Trophoblast cell (in vitro differentiated cells and primary cell): ENCODE results near the gene ARFGAP1.

Source experiments
- DNase-seq, 2 donors: peaks; one replicate each; pipeline ENCODE4 v3.0.0-alpha.2; 2016
- H2AFZ ChIP-seq: 2 replicates; pipeline ENCODE4 v1.6.1; 2013; ENCODE audit warnings: low read length, moderate library complexity, mild to moderate bottlenecking; ENCODE audit not compliant: insufficient read depth, poor library complexity
- H2AK5ac ChIP-seq: 2 replicates; pipeline ENCODE4 v1.6.1; 2013; ENCODE audit warnings: mild to moderate bottlenecking, low read length
- H2BK120ac ChIP-seq: 2 replicates; pipeline ENCODE4 v1.6.1; 2013; ENCODE audit warnings: low read length, mild to moderate bottlenecking, moderate library complexity; ENCODE audit not compliant: insufficient read depth, poor library complexity
- H2BK12ac ChIP-seq: 2 replicates; pipeline ENCODE4 v1.6.1; 2013; ENCODE audit warnings: mild to moderate bottlenecking, low read length, moderate library complexity
- H2BK5ac ChIP-seq: 2 replicates; pipeline ENCODE4 v1.6.1; 2013; ENCODE audit warnings: low read length, low read depth, moderate library complexity, mild to moderate bottlenecking; ENCODE audit not compliant: poor library complexity
- H3K14ac ChIP-seq: 2 replicates; pipeline ENCODE4 v1.6.1; 2013; ENCODE audit warnings: mild to moderate bottlenecking, low read length
- H3K18ac ChIP-seq: 2 replicates; pipeline ENCODE4 v1.6.1; 2013; ENCODE audit warnings: mild to moderate bottlenecking, low read length
- H3K23ac ChIP-seq: 2 replicates; pipeline ENCODE4 v1.6.1; 2013; ENCODE audit warnings: low read length
- H3K27ac ChIP-seq: 2 replicates; pipeline ENCODE4 v1.5.1; 2013; ENCODE audit warnings: low read depth, mild to moderate bottlenecking, inconsistent platforms, low read length, moderate library complexity
- H3K27me3 ChIP-seq: 2 replicates; pipeline ENCODE4 v1.6.1; 2013; ENCODE audit warnings: inconsistent platforms, mild to moderate bottlenecking, low read length, moderate library complexity; ENCODE audit not compliant: insufficient read depth
- H3K36me3 ChIP-seq, 2 experiments: 1 replicate in 1 of 2; 2 replicates in 1 of 2; pipeline ENCODE4 v1.6.1; 2013; ENCODE audit warnings: low read length in 2 of 2, mild to moderate bottlenecking in 2 of 2, moderate library complexity in 1 of 2; ENCODE audit not compliant: insufficient read depth in 2 of 2, control insufficient read depth in 1 of 2
- H3K4ac ChIP-seq: 2 replicates; pipeline ENCODE4 v1.6.1; 2013; ENCODE audit warnings: low read depth, mild to moderate bottlenecking, low read length, moderate library complexity
- H3K4me1 ChIP-seq, 2 experiments: 1 replicate in 1 of 2; 2 replicates in 1 of 2; pipeline ENCODE4 v1.6.1; 2013; ENCODE audit warnings: low read length in 2 of 2, mild to moderate bottlenecking in 2 of 2, moderate library complexity in 1 of 2; ENCODE audit not compliant: insufficient read depth in 2 of 2, control insufficient read depth in 1 of 2
- H3K4me2 ChIP-seq: 2 replicates; pipeline ENCODE4 v1.6.1; 2013; ENCODE audit warnings: inconsistent platforms, mild to moderate bottlenecking, low read length, moderate library complexity
- H3K4me3 ChIP-seq: 2 replicates; pipeline ENCODE4 v1.5.1; 2013; ENCODE audit warnings: mild to moderate bottlenecking, low read depth, low read length, inconsistent platforms
- H3K79me1 ChIP-seq: one replicate; pipeline ENCODE4 v1.6.1; 2013; ENCODE audit warnings: low read length
- H3K79me2 ChIP-seq: 2 replicates; pipeline ENCODE4 v1.6.1; 2013; ENCODE audit warnings: low read length, mild to moderate bottlenecking; ENCODE audit not compliant: control insufficient read depth, insufficient read depth, poor library complexity
- H3K9ac ChIP-seq: 2 replicates; pipeline ENCODE4 v1.6.1; 2013; ENCODE audit warnings: mild to moderate bottlenecking, low read length
- H3K9me3 ChIP-seq: 2 replicates; pipeline ENCODE4 v1.6.1; 2013; ENCODE audit warnings: low read depth, mild to moderate bottlenecking, control low read depth, inconsistent platforms, low read length; ENCODE audit not compliant: insufficient read depth
- H4K12ac ChIP-seq: 2 replicates; pipeline ENCODE4 v1.6.1; 2013; ENCODE audit warnings: low read depth, mild to moderate bottlenecking, low read length, moderate library complexity
- H4K8ac ChIP-seq: 2 replicates; pipeline ENCODE4 v1.6.1; 2013; ENCODE audit warnings: low read depth, mild to moderate bottlenecking, low read length, moderate library complexity
- H4K91ac ChIP-seq: one replicate; pipeline ENCODE4 v1.6.1; 2013; ENCODE audit warnings: low read depth, mild to moderate bottlenecking, low read length, moderate library complexity
- WGBS: extraction: QIAGEN DNeasy Blood & Tissue Kit; methylation state at CpG from one replicate; pipeline ENCODE4 v1.1.7; 2013; ENCODE audit warnings: missing lambda C conversion rate; ENCODE audit not compliant: insufficient read length, insufficient coverage; ENCODE audit errors: extremely low coverage; 5-methylcytosine and 5-hydroxymethylcytosine counted together

Gene ARFGAP1

DNA sequence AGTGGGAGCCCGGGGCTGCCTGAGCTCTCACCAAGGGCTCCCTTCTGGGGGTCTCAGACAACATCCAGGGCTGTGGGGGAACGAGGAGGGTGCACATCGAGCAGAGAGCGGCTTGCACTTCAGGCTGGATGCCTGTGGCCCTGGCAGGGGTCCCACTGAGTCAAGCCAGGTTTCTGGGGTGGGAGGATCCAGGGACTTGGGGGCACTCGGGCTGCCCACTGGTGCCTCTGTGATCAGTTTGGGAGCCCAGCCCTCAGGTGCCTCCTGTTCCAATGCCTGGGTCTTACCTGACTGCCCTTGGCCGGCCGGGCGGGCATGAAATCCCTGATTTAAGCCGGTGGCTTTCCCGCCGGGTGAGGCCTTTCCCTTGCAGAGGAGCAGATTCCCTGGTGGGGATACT lies 20.8 kb downstream of the ARFGAP1 start:
- H4K91ac ChIP-seq: no peak overlapping the region
- no peak overlapping the region for H3K4me2 ChIP-seq
- H2BK120ac ChIP-seq: no peak overlapping the region
- H3K27ac ChIP-seq: no peak overlapping the region
- H3K9ac ChIP-seq: no peak overlapping the region
- no peak overlapping the region for H2AFZ ChIP-seq
- H3K9me3 ChIP-seq: peaks cover 3% of the 10 kb centered on the region
- no peak overlapping the region for H3K4me3 ChIP-seq
- no peak overlapping the region for H4K12ac ChIP-seq
- peaks cover 0 to 6% of the 10 kb centered on the region in 2 experiments for H3K4me1 ChIP-seq
- no peak overlapping the region for H4K8ac ChIP-seq
- WGBS: no CpG with 5 or more reads among the region's 11 CpGs
- peak in 1 of 2 donors; percentile 26 for DNase-seq
- H2BK12ac ChIP-seq: no peak overlapping the region
- H3K23ac ChIP-seq: no peak overlapping the region
- H3K14ac ChIP-seq: no peak overlapping the region
- no peaks in the 10 kb centered on the region for H3K27me3 ChIP-seq
- H3K79me1 ChIP-seq: no peaks in the 10 kb centered on the region
- H3K79me2 ChIP-seq: no peaks in the 10 kb centered on the region
- no peak overlapping the region for H3K18ac ChIP-seq
- H2BK5ac ChIP-seq: no peak overlapping the region
- no peak overlapping the region for H3K4ac ChIP-seq
- H2AK5ac ChIP-seq: no peak overlapping the region
- peaks cover 16 to 19% of the 10 kb centered on the region in 2 experiments for H3K36me3 ChIP-seq

DNA sequence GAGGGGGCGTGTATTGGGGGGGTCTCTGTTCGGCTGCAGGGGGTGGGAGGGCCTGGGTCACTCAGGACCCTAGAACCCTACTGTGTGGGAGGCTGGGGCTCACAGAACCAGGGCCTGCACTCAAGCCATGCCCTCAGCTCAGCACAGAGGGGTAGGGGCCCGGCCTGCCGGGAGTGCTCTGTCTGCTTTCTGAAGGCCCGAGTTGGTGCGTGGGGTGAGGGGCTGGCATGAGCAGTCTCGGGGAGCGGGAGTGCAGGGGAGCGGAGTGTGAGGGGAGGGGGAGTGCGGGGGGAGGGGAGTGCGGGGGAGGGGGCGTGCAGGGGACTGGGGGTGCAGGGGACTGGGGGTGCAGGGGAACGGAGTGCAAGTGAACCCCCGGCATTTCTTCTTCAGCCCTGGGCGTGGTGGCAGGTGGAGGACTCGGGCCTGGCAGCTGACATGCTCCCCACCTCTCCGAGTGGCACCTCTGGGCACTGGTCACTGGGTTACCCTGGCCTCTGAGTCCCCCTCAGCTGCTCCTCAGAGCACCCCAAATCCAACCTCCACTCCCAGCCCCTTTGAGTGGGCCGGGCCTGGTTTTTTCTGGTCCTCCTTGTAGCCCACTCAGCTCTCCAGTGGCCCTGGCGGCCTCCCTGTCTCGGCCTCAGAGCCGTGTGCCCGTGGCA lies 21.4 kb downstream of the ARFGAP1 start:
- Histone ChIP-seq H2AK5ac (no peak overlapping the region), H3K14ac (no peak overlapping the region), H3K4ac (no peak overlapping the region), H2BK120ac (no peak overlapping the region), H3K9ac (no peak overlapping the region), H3K4me2 (no peak overlapping the region), H4K8ac (no peak overlapping the region), H3K23ac (no peak overlapping the region), H2BK12ac (no peak overlapping the region), H3K18ac (no peak overlapping the region), H2AFZ (no peak overlapping the region), H3K27me3 (no peaks in the 10 kb centered on the region), H3K27ac (no peak overlapping the region), H3K36me3 (peaks cover 10 to 13% of the 10 kb centered on the region in 2 experiments), H3K4me3 (no peak overlapping the region), H3K79me1 (no peaks in the 10 kb centered on the region), H3K79me2 (no peaks in the 10 kb centered on the region), H4K91ac (no peak overlapping the region), H4K12ac (no peak overlapping the region), H3K4me1 (peaks cover 0 to 6% of the 10 kb centered on the region in 2 experiments), H3K9me3 (peaks cover 3% of the 10 kb centered on the region), H2BK5ac (no peak overlapping the region)
- peak in 1 of 2 donors; percentile 21 for DNase-seq
- no CpG with 5 or more reads among the region's 22 CpGs for WGBS

DNA sequence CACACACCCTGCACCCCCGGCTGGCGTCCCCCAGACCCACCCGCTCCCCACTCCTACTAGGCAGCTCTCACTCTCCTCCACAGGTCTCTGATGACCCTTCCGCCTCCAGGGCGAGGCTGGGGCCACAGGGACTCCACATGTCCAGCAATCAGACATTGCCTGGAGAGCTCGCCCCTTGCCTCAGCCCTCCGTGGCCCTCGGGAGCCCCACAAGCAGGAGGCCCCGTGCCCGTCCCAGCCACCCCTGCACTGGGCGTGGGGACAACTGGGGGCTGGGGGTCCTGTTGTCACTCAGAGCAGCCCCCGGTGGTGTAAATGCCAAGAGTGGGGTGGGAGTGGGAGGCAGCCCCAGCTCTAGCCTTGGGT lies 21.9 kb downstream of the ARFGAP1 start:
- H2BK120ac ChIP-seq: no peak overlapping the region
- H3K23ac ChIP-seq: no peak overlapping the region
- no peaks in the 10 kb centered on the region for H3K79me1 ChIP-seq
- no peak overlapping the region for H3K4me2 ChIP-seq
- no peak overlapping the region for H3K27ac ChIP-seq
- no peaks in the 10 kb centered on the region for H3K79me2 ChIP-seq
- peaks cover 5 to 8% of the 10 kb centered on the region in 2 experiments for H3K36me3 ChIP-seq
- no peak overlapping the region for H3K14ac ChIP-seq
- H2AK5ac ChIP-seq: no peak overlapping the region
- H3K4me3 ChIP-seq: no peak overlapping the region
- H4K8ac ChIP-seq: no peak overlapping the region
- H3K27me3 ChIP-seq: no peaks in the 10 kb centered on the region
- H3K4ac ChIP-seq: no peak overlapping the region
- peaks cover 0 to 6% of the 10 kb centered on the region in 2 experiments for H3K4me1 ChIP-seq
- no peak overlapping the region for H2BK5ac ChIP-seq
- H3K9ac ChIP-seq: no peak overlapping the region
- H4K91ac ChIP-seq: no peak overlapping the region
- no peak overlapping the region for H2BK12ac ChIP-seq
- WGBS: no CpG with 5 or more reads among the region's 12 CpGs
- no peak overlapping the region for H2AFZ ChIP-seq
- DNase-seq: no peak
- no peak overlapping the region for H4K12ac ChIP-seq
- H3K9me3 ChIP-seq: peaks cover 3% of the 10 kb centered on the region
- H3K18ac ChIP-seq: no peak overlapping the region

DNA sequence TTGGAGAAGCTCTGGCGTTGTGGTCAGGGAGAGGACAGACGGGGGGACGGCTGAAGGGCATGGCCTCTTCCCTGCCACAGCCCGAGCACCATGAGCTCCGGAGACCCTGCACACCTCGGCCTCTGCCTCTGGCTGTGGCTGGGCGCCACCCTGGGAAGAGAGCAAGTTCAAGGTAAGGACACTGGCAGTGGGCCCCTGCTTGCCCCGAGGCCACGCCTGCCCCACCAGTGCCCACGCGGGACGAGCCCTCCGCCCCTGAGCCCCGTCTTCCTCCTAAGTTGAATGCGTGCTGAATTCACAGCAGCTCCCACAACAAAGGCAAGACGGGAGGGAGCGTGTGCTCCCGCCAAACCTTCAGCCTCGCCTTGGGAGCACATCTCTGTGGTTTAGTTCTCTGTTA lies 22.4 kb downstream of the ARFGAP1 start:
- H3K9ac ChIP-seq: no peak overlapping the region
- H2AFZ ChIP-seq: no peak overlapping the region
- H3K79me2 ChIP-seq: no peaks in the 10 kb centered on the region
- peaks cover 3% of the 10 kb centered on the region for H3K9me3 ChIP-seq
- peaks cover under 1 to 3% of the 10 kb centered on the region in 2 experiments for H3K36me3 ChIP-seq
- no peak overlapping the region for H4K12ac ChIP-seq
- no peak for DNase-seq
- H3K4me1 ChIP-seq: peaks cover 0 to 6% of the 10 kb centered on the region in 2 experiments
- H2BK12ac ChIP-seq: no peak overlapping the region
- no peak overlapping the region for H3K27ac ChIP-seq
- H4K8ac ChIP-seq: no peak overlapping the region
- H2AK5ac ChIP-seq: no peak overlapping the region
- H3K14ac ChIP-seq: no peak overlapping the region
- H3K79me1 ChIP-seq: no peaks in the 10 kb centered on the region
- no peak overlapping the region for H3K18ac ChIP-seq
- H3K23ac ChIP-seq: no peak overlapping the region
- no CpG with 5 or more reads among the region's 19 CpGs for WGBS
- H3K4me2 ChIP-seq: no peak overlapping the region
- H3K4ac ChIP-seq: no peak overlapping the region
- H2BK5ac ChIP-seq: no peak overlapping the region
- no peak overlapping the region for H2BK120ac ChIP-seq
- no peak overlapping the region for H3K4me3 ChIP-seq
- H4K91ac ChIP-seq: no peak overlapping the region
- no peaks in the 10 kb centered on the region for H3K27me3 ChIP-seq
